HuH-7.5 (cell line): ENCODE measurements around the gene WDR75.
A peak's percentile ranks its signal among the peaks of the same experiment; 100 is the strongest.

Experiments
- DNase-seq: peaks from one replicate; pipeline ENCODE4 v3.0.0; 2011; ENCODE audit warnings: low spot score

The WDR75 gene

GRCh38 chr2:189500456-189501160 is 59.3 kb downstream of the WDR75 start:
- no peak for DNase-seq

- DNase-seq = no peak
These were observed 60.2 kb downstream of the WDR75 start for GRCh38 chr2:189501487-189501886.

GRCh38 chr2:189502714-189503113 is 61.4 kb downstream of the WDR75 start:
- no peak for DNase-seq

- no peak for DNase-seq
These were observed 63.0 kb downstream of the WDR75 start for GRCh38 chr2:189504238-189504637.

GRCh38 chr2:189505492-189505891 is 64.2 kb downstream of the WDR75 start:
- DNase-seq = no peak

- peak; percentile 21 for DNase-seq
These were observed 65.3 kb downstream of the WDR75 start for GRCh38 chr2:189506514-189506976.

GRCh38 chr2:189511210-189511959 is 70.1 kb downstream of the WDR75 start:
- DNase-seq = no peak

- no peak for DNase-seq
These were observed 70.7 kb downstream of the WDR75 start for GRCh38 chr2:189511960-189512319.

GRCh38 chr2:189512879-189513278 is 71.6 kb downstream of the WDR75 start:
- DNase-seq = no peak

GRCh38 chr2:189514104-189514503 is 72.8 kb downstream of the WDR75 start:
- no peak for DNase-seq

GRCh38 chr2:189515264-189515663 is 74.0 kb downstream of the WDR75 start:
- no peak for DNase-seq

GRCh38 chr2:189516546-189516945 is 75.3 kb downstream of the WDR75 start:
- DNase-seq = no peak

GRCh38 chr2:189517847-189518535 is 76.7 kb downstream of the WDR75 start:
- no peak for DNase-seq

- no peak for DNase-seq
These were observed 78.5 kb downstream of the WDR75 start for GRCh38 chr2:189519631-189520387.

GRCh38 chr2:189521699-189522434 is 80.6 kb downstream of the WDR75 start:
- DNase-seq = no peak

- DNase-seq = no peak
These were observed 81.3 kb downstream of the WDR75 start for GRCh38 chr2:189522435-189523151.

GRCh38 chr2:189524746-189525145 is 83.5 kb downstream of the WDR75 start:
- no peak for DNase-seq
